Measurements from ENCODE around the gene BCL11B.

The BCL11B gene

GRCh38 chr14:99237288-99237687, 34.7 kb downstream of the BCL11B start:
- Histone ChIP-seq H3K9ac (ENCODE audit: low read length) (no peak overlapping the region), H3K36me3 (ENCODE audit: control insufficient read depth, insufficient read depth, low read length) (no peaks in the 10 kb centered on the region), H3K4me3 (ENCODE audit: low read length) (no peak overlapping the region), H3K27me3 (ENCODE audit: control insufficient read depth, insufficient read depth, low read length) (peaks cover under 1% of the 10 kb centered on the region), H3K4me1 (ENCODE audit: control insufficient read depth, insufficient read depth, low read length) (peaks cover 15% of the 10 kb centered on the region), H3K9me3 (ENCODE audit: control insufficient read depth, low read length) (no peaks in the 10 kb centered on the region)

- Histone ChIP-seq H3K36me3 (ENCODE audit: control insufficient read depth, insufficient read depth, low read length) (no peaks in the 10 kb centered on the region), H3K27me3 (ENCODE audit: control insufficient read depth, insufficient read depth, low read length) (peaks cover 4% of the 10 kb centered on the region), H3K9ac (ENCODE audit: low read length) (no peak overlapping the region), H3K4me3 (ENCODE audit: low read length) (no peak overlapping the region), H3K4me1 (ENCODE audit: control insufficient read depth, insufficient read depth, low read length) (peaks cover 15% of the 10 kb centered on the region), H3K9me3 (ENCODE audit: control insufficient read depth, low read length) (no peaks in the 10 kb centered on the region)
Measured at GRCh38 chr14:99236386-99237138, 35.4 kb downstream of the BCL11B start.

- no peak overlapping the region for H3K9ac ChIP-seq (ENCODE audit: low read length)
- H3K27me3 ChIP-seq (ENCODE audit: control insufficient read depth, insufficient read depth, low read length) = peaks cover 4% of the 10 kb centered on the region
Measured at GRCh38 chr14:99235582-99236320, 36.2 kb downstream of the BCL11B start.

GRCh38 chr14:99234961-99235571, 36.9 kb downstream of the BCL11B start:
- Histone ChIP-seq H3K4me1 (ENCODE audit: control insufficient read depth, insufficient read depth, low read length) (peaks cover 12% of the 10 kb centered on the region), H3K9ac (ENCODE audit: low read length) (no peak overlapping the region), H3K36me3 (ENCODE audit: control insufficient read depth, insufficient read depth, low read length) (no peaks in the 10 kb centered on the region), H3K9me3 (ENCODE audit: control insufficient read depth, low read length) (no peaks in the 10 kb centered on the region), H3K4me3 (ENCODE audit: low read length) (no peak overlapping the region), H3K27me3 (ENCODE audit: control insufficient read depth, insufficient read depth, low read length) (peaks cover 4% of the 10 kb centered on the region)

More at GRCh38 chr14:99235582-99236320, 36.2 kb downstream of the BCL11B start:
- H3K36me3 ChIP-seq (ENCODE audit: control insufficient read depth, insufficient read depth, low read length) = no peaks in the 10 kb centered on the region
- no peak overlapping the region for H3K4me3 ChIP-seq (ENCODE audit: low read length)
- H3K9me3 ChIP-seq (ENCODE audit: control insufficient read depth, low read length) = no peaks in the 10 kb centered on the region
- peaks cover 12% of the 10 kb centered on the region for H3K4me1 ChIP-seq (ENCODE audit: control insufficient read depth, insufficient read depth, low read length)

GRCh38 chr14:99234355-99234754, 37.6 kb downstream of the BCL11B start:
- Histone ChIP-seq H3K9me3 (ENCODE audit: control insufficient read depth, low read length) (no peaks in the 10 kb centered on the region), H3K27me3 (ENCODE audit: control insufficient read depth, insufficient read depth, low read length) (peaks cover 4% of the 10 kb centered on the region), H3K4me1 (ENCODE audit: control insufficient read depth, insufficient read depth, low read length) (peaks cover 12% of the 10 kb centered on the region), H3K4me3 (ENCODE audit: low read length) (no peak overlapping the region), H3K9ac (ENCODE audit: low read length) (no peak overlapping the region), H3K36me3 (ENCODE audit: control insufficient read depth, insufficient read depth, low read length) (no peaks in the 10 kb centered on the region)

GRCh38 chr14:99233222-99234035, 38.6 kb downstream of the BCL11B start:
- Histone ChIP-seq H3K27me3 (ENCODE audit: control insufficient read depth, insufficient read depth, low read length) (peaks cover 4% of the 10 kb centered on the region), H3K4me3 (ENCODE audit: low read length) (no peak overlapping the region), H3K4me1 (ENCODE audit: control insufficient read depth, insufficient read depth, low read length) (peaks cover 12% of the 10 kb centered on the region), H3K9ac (ENCODE audit: low read length) (no peak overlapping the region), H3K36me3 (ENCODE audit: control insufficient read depth, insufficient read depth, low read length) (no peaks in the 10 kb centered on the region), H3K9me3 (ENCODE audit: control insufficient read depth, low read length) (no peaks in the 10 kb centered on the region)

GRCh38 chr14:99232714-99233214, 39.2 kb downstream of the BCL11B start:
- peaks cover 12% of the 10 kb centered on the region for H3K4me1 ChIP-seq (ENCODE audit: control insufficient read depth, insufficient read depth, low read length)
- H3K9me3 ChIP-seq (ENCODE audit: control insufficient read depth, low read length) = no peaks in the 10 kb centered on the region
- H3K27me3 ChIP-seq (ENCODE audit: control insufficient read depth, insufficient read depth, low read length) = peaks cover 4% of the 10 kb centered on the region
- H3K9ac ChIP-seq (ENCODE audit: low read length) = no peak overlapping the region
- H3K36me3 ChIP-seq (ENCODE audit: control insufficient read depth, insufficient read depth, low read length) = no peaks in the 10 kb centered on the region
- no peak overlapping the region for H3K4me3 ChIP-seq (ENCODE audit: low read length)

GRCh38 chr14:99231850-99232713, 39.9 kb downstream of the BCL11B start:
- no peaks in the 10 kb centered on the region for H3K36me3 ChIP-seq (ENCODE audit: control insufficient read depth, insufficient read depth, low read length)
- no peak overlapping the region for H3K4me3 ChIP-seq (ENCODE audit: low read length)
- peak overlapping the region; percentile 24 for H3K9ac ChIP-seq (ENCODE audit: low read length)
- H3K9me3 ChIP-seq (ENCODE audit: control insufficient read depth, low read length) = no peaks in the 10 kb centered on the region
- peaks cover 4% of the 10 kb centered on the region for H3K27me3 ChIP-seq (ENCODE audit: control insufficient read depth, insufficient read depth, low read length)
- H3K4me1 ChIP-seq (ENCODE audit: control insufficient read depth, insufficient read depth, low read length) = peaks cover 12% of the 10 kb centered on the region

GRCh38 chr14:99231161-99231849, 40.7 kb downstream of the BCL11B start:
- H3K36me3 ChIP-seq (ENCODE audit: control insufficient read depth, insufficient read depth, low read length) = no peaks in the 10 kb centered on the region
- peak overlapping the region; percentile 24 for H3K9ac ChIP-seq (ENCODE audit: low read length)
- H3K4me1 ChIP-seq (ENCODE audit: control insufficient read depth, insufficient read depth, low read length) = peaks cover 12% of the 10 kb centered on the region
- H3K27me3 ChIP-seq (ENCODE audit: control insufficient read depth, insufficient read depth, low read length) = peaks cover 4% of the 10 kb centered on the region
- H3K4me3 ChIP-seq (ENCODE audit: low read length) = no peak overlapping the region
- H3K9me3 ChIP-seq (ENCODE audit: control insufficient read depth, low read length) = no peaks in the 10 kb centered on the region

GRCh38 chr14:99230208-99231151, 41.5 kb downstream of the BCL11B start:
- Histone ChIP-seq H3K4me3 (ENCODE audit: low read length) (no peak overlapping the region), H3K27me3 (ENCODE audit: control insufficient read depth, insufficient read depth, low read length) (peaks cover 4% of the 10 kb centered on the region), H3K36me3 (ENCODE audit: control insufficient read depth, insufficient read depth, low read length) (no peaks in the 10 kb centered on the region), H3K9ac (ENCODE audit: low read length) (no peak overlapping the region), H3K9me3 (ENCODE audit: control insufficient read depth, low read length) (no peaks in the 10 kb centered on the region), H3K4me1 (ENCODE audit: control insufficient read depth, insufficient read depth, low read length) (peaks cover 12% of the 10 kb centered on the region)

All from mucosa of stomach (tissue), 1 donor.